ENCODE data around the gene EGFL6.
"Not testable (repeated sequence)": the region's sequence is repeated elsewhere in the genome, so short reads cannot be mapped to it uniquely, and the experiment has no call there.

EGFL6 gene

GRCh38 chrX:13598877-13599276 is 29.5 kb downstream of the EGFL6 start:
- no peak for DNase-seq

- no peak for DNase-seq
Observed at GRCh38 chrX:13599491-13599890, 30.1 kb downstream of the EGFL6 start.

GRCh38 chrX:13605611-13606010 is 36.2 kb downstream of the EGFL6 start:
- no peak for DNase-seq

- DNase-seq = no peak
Observed at GRCh38 chrX:13607331-13607995, 38.1 kb downstream of the EGFL6 start.

GRCh38 chrX:13607996-13608365 is 38.6 kb downstream of the EGFL6 start:
- DNase-seq = no peak

GRCh38 chrX:13614154-13614553 is 44.8 kb downstream of the EGFL6 start:
- DNase-seq = no peak

GRCh38 chrX:13620207-13620606 is 50.8 kb downstream of the EGFL6 start:
- DNase-seq = no peak

GRCh38 chrX:13622401-13622964 is 53.1 kb downstream of the EGFL6 start:
- no peak for DNase-seq

GRCh38 chrX:13627306-13627705 is 57.9 kb downstream of the EGFL6 start:
- DNase-seq = no peak

GRCh38 chrX:13637224-13637623 is 67.8 kb downstream of the EGFL6 start:
- DNase-seq = not testable (repeated sequence)

GRCh38 chrX:13638021-13638420 is 68.6 kb downstream of the EGFL6 start:
- DNase-seq = no peak

- DNase-seq = no peak
Observed at GRCh38 chrX:13638826-13639225, 69.4 kb downstream of the EGFL6 start.

GRCh38 chrX:13641684-13642083 is 72.3 kb downstream of the EGFL6 start:
- DNase-seq = not testable (repeated sequence)

- DNase-seq = no peak
Observed at GRCh38 chrX:13645464-13646153, 76.2 kb downstream of the EGFL6 start.

GRCh38 chrX:13646154-13646549 is 76.8 kb downstream of the EGFL6 start:
- peak; percentile 53 for DNase-seq

- DNase-seq = no peak
Observed at GRCh38 chrX:13647709-13648212, 78.4 kb downstream of the EGFL6 start.

- DNase-seq = not testable (repeated sequence)
Observed at GRCh38 chrX:13648336-13648735, 78.9 kb downstream of the EGFL6 start.

GRCh38 chrX:13649838-13650237 is 80.4 kb downstream of the EGFL6 start:
- no peak for DNase-seq

- no peak for DNase-seq
Observed at GRCh38 chrX:13650318-13650717, 80.9 kb downstream of the EGFL6 start.

GRCh38 chrX:13651150-13651549 is 81.7 kb downstream of the EGFL6 start:
- DNase-seq = no peak

GRCh38 chrX:13652287-13652793 is 82.9 kb downstream of the EGFL6 start:
- DNase-seq = no peak

GRCh38 chrX:13652850-13653693 is 83.7 kb downstream of the EGFL6 start, which contains the start of gene TCEANC:
Gene TCEANC, plus strand, starts transcription at chrX:13653141. Its CDS starts 9,368 bp downstream, at chrX:13662509.
- peak; percentile 96 for DNase-seq

GRCh38 chrX:13654116-13654515 is 84.7 kb downstream of the EGFL6 start:
- no peak for DNase-seq
